HG03045 (cell line): ENCODE data around the gene KLHL36.

ENCODE experiments used
- ATAC-seq: cut with Tn5 transposase; IDR thresholded peaks from one replicate; pipeline ENCODE4 v1.9.1; 2021; ENCODE audit warnings: mild to moderate bottlenecking, moderate library complexity; ENCODE audit not compliant: unreplicated experiment

Gene KLHL36

GRCh38 chr16:84647828-84648594 is at the start of gene KLHL36:
KLHL36 (plus strand) TSS chr16:84648511; CDS start chr16:84650868, 2,357 bp downstream.
- peak; percentile 84 for ATAC-seq

GRCh38 chr16:84599521-84600202 is 48.6 kb upstream of the KLHL36 start:
- peak; percentile 59 for ATAC-seq

DNA sequence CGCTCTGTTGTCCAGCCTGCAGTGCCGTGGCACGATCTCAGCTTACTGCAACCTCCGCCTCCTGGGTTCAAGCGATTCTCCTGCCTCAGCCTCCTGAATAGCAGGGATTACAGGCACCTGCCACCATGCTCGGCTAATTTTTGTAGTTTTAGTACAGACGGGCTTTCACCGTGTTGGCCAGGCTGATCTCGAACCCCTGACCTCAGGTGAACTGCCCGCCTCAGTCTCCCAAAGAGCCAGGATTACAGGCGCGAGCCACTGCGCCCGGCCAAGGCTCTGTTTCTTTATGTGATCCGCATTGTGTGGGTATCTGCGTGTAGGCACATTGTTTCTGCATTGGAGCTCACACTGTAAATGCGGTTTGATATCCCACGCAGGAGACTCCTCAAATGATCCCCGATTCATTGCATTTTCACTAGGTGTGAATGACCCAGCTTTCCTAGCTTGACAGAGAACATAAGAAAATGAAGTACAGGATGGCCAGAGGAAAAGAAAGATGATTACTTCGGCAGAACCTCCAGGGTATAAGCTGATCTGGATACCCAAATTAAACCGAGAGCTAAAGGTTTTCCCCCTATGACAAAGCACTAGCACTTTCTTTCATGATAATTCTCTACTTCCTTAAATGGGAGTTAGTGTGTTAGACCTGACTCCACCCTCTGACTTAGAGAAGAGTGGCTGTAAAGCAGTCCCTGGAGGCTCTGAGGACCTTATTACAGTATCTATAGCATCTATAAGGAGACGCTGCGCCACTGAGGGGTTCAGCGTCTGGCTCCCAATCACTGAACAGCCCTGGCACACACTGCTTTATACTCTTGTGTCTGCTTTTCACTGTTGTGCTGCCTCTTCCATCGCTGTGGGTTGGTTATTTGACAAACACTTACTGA is 47.7 kb upstream of the KLHL36 start:
- peak; percentile 51 for ATAC-seq

DNA sequence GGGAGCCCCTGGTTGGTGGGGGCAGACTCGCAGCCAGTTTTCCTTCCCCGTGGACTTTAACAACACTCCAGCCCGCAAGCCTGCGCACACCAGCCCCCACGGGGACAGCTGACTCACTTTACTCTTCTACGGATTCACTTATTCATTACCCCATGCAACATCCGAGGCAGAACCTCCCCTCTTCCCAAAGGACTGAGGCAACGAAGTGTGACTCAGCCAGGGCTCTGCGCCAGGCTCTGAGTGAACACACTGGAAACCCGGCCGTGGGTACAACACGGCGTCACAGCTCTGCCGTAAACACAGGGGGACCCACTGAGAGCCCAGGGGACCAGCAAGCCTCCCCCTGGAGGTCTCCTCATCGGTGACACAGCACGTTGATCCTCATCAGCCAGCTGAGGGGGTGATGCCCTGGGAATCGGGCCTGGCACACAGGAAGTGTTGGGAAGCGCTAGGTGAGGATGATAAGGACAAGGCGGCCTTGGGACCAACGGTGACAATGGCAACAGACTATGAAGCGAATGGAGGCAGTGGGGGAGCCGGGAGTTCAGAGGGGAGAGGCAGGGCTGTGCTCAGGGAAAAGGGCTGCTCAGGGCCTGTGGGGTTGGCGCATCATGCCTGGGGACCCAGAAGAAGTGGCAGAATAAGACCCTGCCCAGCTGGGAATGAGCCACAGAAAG is 45.0 kb upstream of the KLHL36 start:
- no peak for ATAC-seq

DNA sequence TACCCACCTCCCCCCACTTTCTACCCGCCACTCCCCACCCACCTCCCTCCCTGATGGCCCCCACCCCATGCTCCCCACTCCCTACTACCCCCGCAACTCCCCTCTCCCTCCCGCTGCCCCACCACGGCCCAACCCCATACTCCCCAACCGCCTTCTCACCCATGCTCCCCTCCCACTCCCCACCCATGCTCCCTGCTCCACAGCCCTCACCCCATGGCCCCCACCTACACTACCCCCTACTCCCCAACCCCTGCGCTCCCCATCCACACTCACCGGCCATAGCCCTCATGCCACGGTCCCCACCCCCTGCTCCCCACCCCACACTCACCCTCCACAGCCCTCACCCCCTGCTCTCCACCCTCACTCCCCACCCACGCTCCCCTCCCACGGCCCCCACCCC is 44.4 kb upstream of the KLHL36 start:
- no peak for ATAC-seq

GRCh38 chr16:84604477-84605013 is 43.8 kb upstream of the KLHL36 start:
- no peak for ATAC-seq

DNA sequence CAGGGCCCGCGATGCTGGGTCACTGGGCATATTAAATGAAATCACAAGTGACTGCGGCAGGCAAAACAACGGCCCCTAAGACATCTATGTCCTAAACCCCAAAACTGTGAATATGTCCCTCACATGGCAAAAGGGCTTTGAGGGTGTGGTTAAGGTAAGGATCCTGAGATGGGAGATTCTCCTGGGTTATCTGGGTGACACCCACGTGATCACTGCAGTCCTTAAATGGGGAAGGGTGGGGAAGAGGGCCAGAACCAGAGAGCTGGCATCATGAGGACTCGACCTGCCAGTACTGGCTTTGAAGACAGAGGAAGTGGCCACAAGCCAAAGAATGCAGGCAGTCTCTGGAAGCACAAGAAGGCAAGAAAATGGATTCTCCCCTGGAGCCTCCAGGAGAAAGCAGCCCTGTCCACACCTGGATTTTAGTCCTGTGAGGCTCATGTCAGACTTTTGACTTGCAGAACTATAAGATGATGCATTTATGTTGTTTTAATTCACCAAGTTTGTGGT is 42.9 kb upstream of the KLHL36 start:
- no peak for ATAC-seq

DNA sequence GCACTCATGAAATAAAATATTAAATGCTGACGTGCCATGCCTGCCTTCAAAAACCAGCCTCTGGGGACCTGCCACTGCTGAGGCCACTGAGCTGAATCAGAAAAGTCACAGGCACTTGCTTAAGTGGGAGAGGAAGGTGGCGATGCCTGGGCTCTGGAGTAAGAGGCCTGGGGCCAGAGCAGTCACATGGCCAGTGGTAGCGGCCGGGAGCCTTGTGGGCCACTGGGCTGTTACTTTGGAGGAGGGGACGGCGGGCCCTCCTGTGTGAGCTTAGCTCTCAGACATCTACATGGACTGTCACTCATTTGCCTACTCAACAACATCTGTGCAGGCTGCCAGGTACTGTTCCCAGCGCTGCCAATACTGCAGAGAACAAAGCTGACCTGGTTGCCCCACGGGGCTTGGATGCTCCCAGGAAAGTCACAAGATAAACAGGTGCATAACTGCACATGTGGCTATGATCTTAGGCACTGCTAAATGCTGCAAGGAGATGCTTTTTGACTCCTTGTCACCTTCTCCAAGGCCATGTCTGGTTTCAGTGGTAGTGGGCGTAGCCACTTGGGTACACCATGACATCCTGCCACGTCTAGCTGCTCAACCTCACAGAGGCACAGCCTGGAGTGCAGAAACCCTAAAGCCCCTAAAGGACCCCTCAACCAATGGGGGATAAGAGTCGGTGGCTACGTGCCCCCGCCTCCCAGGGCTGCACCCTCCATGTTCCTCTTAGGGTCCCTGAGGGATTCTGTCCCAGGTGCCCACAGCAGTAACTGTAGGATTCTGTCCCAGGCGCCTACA is 42.0 kb upstream of the KLHL36 start:
- no peak for ATAC-seq

DNA sequence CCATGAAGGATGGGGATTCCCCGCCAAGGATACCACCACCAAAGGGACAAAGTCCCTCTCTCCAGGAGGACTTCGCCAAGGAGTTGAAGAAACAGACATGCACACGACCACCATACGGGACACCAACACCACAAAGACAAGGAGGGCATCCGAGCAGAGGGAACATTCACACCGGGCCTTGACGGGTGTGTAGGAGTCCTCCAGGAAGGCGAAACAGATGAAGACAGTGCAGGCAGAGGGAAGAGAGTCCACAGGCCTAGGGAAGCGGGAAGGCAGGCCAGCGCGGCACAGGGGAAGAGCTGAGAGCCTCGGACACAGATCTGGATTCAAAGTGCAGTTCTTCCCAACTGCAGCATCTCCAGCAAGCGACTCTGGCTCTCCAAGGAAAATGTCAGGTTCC is 41.2 kb upstream of the KLHL36 start:
- no peak for ATAC-seq

GRCh38 chr16:84607694-84608093 is 40.6 kb upstream of the KLHL36 start:
- ATAC-seq, result no peak

DNA sequence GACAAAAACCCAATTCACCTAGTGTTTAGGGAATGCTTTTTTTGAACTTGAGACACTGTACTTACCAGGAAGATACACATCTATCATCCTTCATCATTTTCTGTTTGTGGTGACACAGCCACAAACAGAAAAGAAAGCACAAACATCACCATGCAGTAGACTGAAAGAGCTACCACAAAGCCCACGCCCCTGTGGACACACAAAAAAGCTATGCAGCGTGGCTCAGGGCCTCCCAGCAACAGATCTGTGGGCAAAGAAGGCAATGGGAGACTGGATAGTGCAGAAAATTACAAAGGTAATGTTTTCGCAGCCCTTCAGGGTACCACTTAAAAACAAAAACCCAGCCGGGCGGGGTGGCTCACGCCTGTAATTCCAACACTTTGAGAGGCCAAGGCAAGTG is 40.0 kb upstream of the KLHL36 start:
- ATAC-seq, result no peak

GRCh38 chr16:84609563-84610177 is 38.6 kb upstream of the KLHL36 start:
- no peak for ATAC-seq

- ATAC-seq, result no peak
These were observed 37.9 kb upstream of the KLHL36 start for GRCh38 chr16:84610376-84610775.

DNA sequence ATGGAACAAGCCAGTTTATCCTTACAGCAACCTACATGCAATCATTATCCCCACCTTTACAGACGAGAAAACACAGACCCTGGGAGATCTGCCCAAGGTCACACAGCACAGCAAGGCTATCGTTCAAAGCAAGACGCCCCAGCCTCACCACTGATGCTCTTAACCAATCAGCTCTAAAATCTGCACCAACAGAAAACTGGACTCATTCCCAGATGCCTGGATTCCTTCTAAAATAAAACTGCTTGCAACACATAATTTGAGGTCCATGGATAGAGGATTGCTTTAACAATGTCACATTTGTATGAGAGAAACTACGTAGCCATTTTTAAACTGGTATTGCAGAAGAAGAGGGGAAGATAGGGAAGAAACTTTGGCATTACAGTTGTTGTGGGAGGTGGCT is 37.3 kb upstream of the KLHL36 start:
- ATAC-seq, result no peak

GRCh38 chr16:84612686-84613085 is 35.6 kb upstream of the KLHL36 start:
- no peak for ATAC-seq

DNA sequence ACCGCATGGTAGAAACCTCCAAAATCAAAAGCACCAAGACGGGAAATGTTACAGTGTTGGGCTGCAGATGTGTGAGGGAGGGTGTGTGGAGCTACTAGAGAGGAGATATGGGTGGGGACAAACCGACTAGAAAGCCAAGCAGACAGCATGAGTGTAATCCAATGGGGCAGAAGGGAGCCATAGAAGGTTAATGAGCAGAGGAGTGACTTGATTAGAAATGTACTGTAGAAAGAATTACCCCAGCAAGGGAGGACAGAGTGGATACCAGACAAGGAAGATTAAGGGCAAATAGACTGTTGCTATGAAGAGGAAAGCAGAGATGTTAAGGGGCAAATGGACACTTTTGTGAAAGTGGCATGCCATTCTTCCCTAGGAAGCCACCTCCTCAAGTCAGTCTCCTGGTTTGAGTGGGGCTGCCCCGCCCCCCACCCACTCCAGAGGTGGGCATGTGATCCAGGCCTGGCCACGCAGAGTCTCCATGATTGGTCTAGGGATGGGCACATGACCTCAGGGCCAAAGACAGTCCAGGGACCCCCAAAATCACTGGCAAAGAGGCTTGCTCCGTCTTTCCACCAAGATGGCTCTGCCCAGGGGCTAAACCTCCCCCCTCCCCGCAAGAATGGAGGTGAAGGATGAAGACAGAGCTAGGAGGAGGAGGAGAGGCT is 34.8 kb upstream of the KLHL36 start:
- ATAC-seq, result no peak

- no peak for ATAC-seq
These were observed 34.2 kb upstream of the KLHL36 start for GRCh38 chr16:84614073-84614459.

GRCh38 chr16:84614623-84614967 is 33.7 kb upstream of the KLHL36 start:
- ATAC-seq, result no peak
